ENCODE data around the gene BARD1. TPM values are rescaled to one million over a fixed set of nuclear protein-coding genes. Genes with fewer than 3 reads are reported as not detected.

The BARD1 gene
- total RNA-seq, 2 donors from 2014 or later: 22.7 to 35.9 TPM

- Histone ChIP-seq H3K27ac (ENCODE audit: low read depth, low read length) (no peak overlapping the region), H3K9ac (ENCODE audit: extremely low read depth, low read length, poor library complexity, severe bottlenecking) (no peak overlapping the region), H3K4me3 (ENCODE audit: low read length) (no peak overlapping the region), H3K9me3 (ENCODE audit: control insufficient read depth, low read length) (peaks cover 13% of the 10 kb centered on the region), H3K4me1 (ENCODE audit: control insufficient read depth, insufficient read depth, low read length) (no peaks in the 10 kb centered on the region), H3K36me3 (ENCODE audit: control insufficient read depth, insufficient read depth, low read length) (peaks cover 68% of the 10 kb centered on the region), H3K27me3 (ENCODE audit: control insufficient read depth, insufficient read depth, low read length, poor library complexity, severe bottlenecking) (no peaks in the 10 kb centered on the region)
- H3K27me3 Mint-ChIP-seq (ENCODE audit: insufficient read depth): no peaks in the 10 kb centered on the region
- no peak overlapping the region for H3K4me3 Mint-ChIP-seq
- peaks cover 5% of the 10 kb centered on the region for H3K4me1 Mint-ChIP-seq
- no peak overlapping the region for H3K27ac Mint-ChIP-seq
- DNase-seq: no peak
- H3K36me3 Mint-ChIP-seq (ENCODE audit: low read depth): peaks cover 62% of the 10 kb centered on the region
- WGBS, 2 experiments (ENCODE audit: insufficient coverage in 1 of 2, insufficient read length in 1 of 2): 85 to 100% methylated on average over 2 of the region's 2 CpGs
- peaks cover 10% of the 10 kb centered on the region for H3K9me3 Mint-ChIP-seq
- TF ChIP-seq CTCF (conservative IDR thresholded peaks at IDR 0.05): no peak
Measured at GRCh38 chr2:214781226-214781625, 28.3 kb downstream of the BARD1 start.

- H3K4me3 ChIP-seq (ENCODE audit: low read length): no peak overlapping the region
- DNase-seq: no peak
- H3K9me3 Mint-ChIP-seq: peaks cover 5% of the 10 kb centered on the region
- H3K4me3 Mint-ChIP-seq: no peak overlapping the region
- peaks cover 69% of the 10 kb centered on the region for H3K36me3 ChIP-seq (ENCODE audit: control insufficient read depth, insufficient read depth, low read length)
- H3K27me3 ChIP-seq (ENCODE audit: control insufficient read depth, insufficient read depth, low read length, poor library complexity, severe bottlenecking): no peaks in the 10 kb centered on the region
- H3K9me3 ChIP-seq (ENCODE audit: control insufficient read depth, low read length): peaks cover 15% of the 10 kb centered on the region
- H3K36me3 Mint-ChIP-seq (ENCODE audit: low read depth): peaks cover 53% of the 10 kb centered on the region
- H3K9ac ChIP-seq (ENCODE audit: extremely low read depth, low read length, poor library complexity, severe bottlenecking): no peak overlapping the region
- no peaks in the 10 kb centered on the region for H3K4me1 Mint-ChIP-seq
- TF ChIP-seq CTCF (conservative IDR thresholded peaks at IDR 0.05): no peak
- no peak overlapping the region for H3K27ac ChIP-seq (ENCODE audit: low read depth, low read length)
- H3K4me1 ChIP-seq (ENCODE audit: control insufficient read depth, insufficient read depth, low read length): no peaks in the 10 kb centered on the region
- H3K27me3 Mint-ChIP-seq (ENCODE audit: insufficient read depth): no peaks in the 10 kb centered on the region
- no peak overlapping the region for H3K27ac Mint-ChIP-seq
Measured at GRCh38 chr2:214775971-214776370, 33.5 kb downstream of the BARD1 start.

- Histone ChIP-seq H3K36me3 (ENCODE audit: control insufficient read depth, insufficient read depth, low read length) (peaks cover 54% of the 10 kb centered on the region), H3K4me1 (ENCODE audit: control insufficient read depth, insufficient read depth, low read length) (no peaks in the 10 kb centered on the region), H3K27me3 (ENCODE audit: control insufficient read depth, insufficient read depth, low read length, poor library complexity, severe bottlenecking) (no peaks in the 10 kb centered on the region), H3K9me3 (ENCODE audit: control insufficient read depth, low read length) (peaks cover 15% of the 10 kb centered on the region), H3K4me3 (ENCODE audit: low read length) (no peak overlapping the region), H3K27ac (ENCODE audit: low read depth, low read length) (no peak overlapping the region), H3K9ac (ENCODE audit: extremely low read depth, low read length, poor library complexity, severe bottlenecking) (no peak overlapping the region)
- Mint-ChIP-seq H3K9me3 (peaks cover 5% of the 10 kb centered on the region), H3K4me1 (no peaks in the 10 kb centered on the region), H3K27me3 (ENCODE audit: insufficient read depth) (no peaks in the 10 kb centered on the region), H3K4me3 (no peak overlapping the region), H3K36me3 (ENCODE audit: low read depth) (peaks cover 35% of the 10 kb centered on the region), H3K27ac (no peak overlapping the region)
- no peak for TF ChIP-seq CTCF (conservative IDR thresholded peaks at IDR 0.05)
- DNase-seq: no peak
Measured at GRCh38 chr2:214774108-214774507, 35.4 kb downstream of the BARD1 start.
